ENCODE measurements around the gene BTBD16. TPM values are rescaled to one million over a fixed set of nuclear protein-coding genes. Genes with fewer than 3 reads are reported as not detected.

The BTBD16 gene
- total and polyA plus RNA-seq, 10 of the 15 experiments (the other 5 are each of a cell fraction or from before 2014, with no cell fraction given) = 0.11 TPM; not detected in 9

DNA sequence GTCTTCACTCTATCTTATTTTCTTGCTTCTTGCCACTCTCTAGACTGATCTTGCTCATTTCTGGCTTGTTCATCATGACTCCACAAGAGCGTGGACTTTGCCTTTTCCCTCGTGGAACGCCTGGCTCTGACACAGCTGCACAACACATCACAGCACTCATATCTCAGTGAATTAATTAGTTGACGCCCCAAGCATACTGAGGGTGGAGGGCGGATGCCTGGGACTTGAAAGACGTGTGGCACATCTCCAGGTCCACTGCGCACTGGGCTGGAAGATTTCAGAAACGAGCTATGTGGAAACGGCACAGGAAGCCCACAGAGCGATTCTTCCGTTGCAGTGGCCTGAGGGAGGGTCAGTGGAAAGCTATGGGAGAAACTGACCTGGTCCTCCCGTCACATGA is 79.8 kb downstream of the BTBD16 start:
- H3K27me3 ChIP-seq (replicated peaks in 1 of 2; ENCODE audit: control insufficient read depth in 2 of 2, insufficient read depth in 2 of 2, low read length in 1 of 2) = peaks cover 2% of the 10 kb centered on the region in 2 experiments; a peak in 2 of 4 replicates
- ChIA-PET CTCF (no interaction called here), RAD21 (ENCODE audit: unreplicated experiment) (no interaction called here), POLR2A (no interaction called here), SMC1A (ENCODE audit: uncharacterized antibody, unreplicated experiment) (interaction anchor here (1.1 kb wide), 1 partner anchor 214 kb away, joined by 3 read pairs; no protein-coding TSS in a partner anchor)
- in situ Hi-C loops (cut with MboI) (no loop called here), intact Hi-C loops (cut with micrococcal nuclease; ENCODE audit: unreplicated experiment) (no loop called here)
- H3K4me2 ChIP-seq (ENCODE audit: control insufficient read depth, insufficient read depth) = no peak overlapping the region
- H3K4me3 ChIP-seq = no peak overlapping the region
- H4K20me1 ChIP-seq (ENCODE audit: control insufficient read depth, insufficient read depth) = no peaks in the 10 kb centered on the region
- WGBS (ENCODE audit: insufficient coverage, insufficient replicate concordance, low lambda C conversion rate, missing lambda C conversion rate) = 23% methylated on average over 12 of the region's 12 CpGs
- DNase-seq (ENCODE audit: low read depth, low spot score) (no peak), ATAC-seq (no peak), FAIRE-seq (no peak)
- H3K36me3 ChIP-seq (ENCODE audit: control insufficient read depth in 2 of 2, insufficient read depth in 2 of 2, low read length in 1 of 2) = no peaks in the 10 kb centered on the region
- H3K79me2 ChIP-seq (ENCODE audit: control insufficient read depth, insufficient read depth, low read length) = no peaks in the 10 kb centered on the region
- no TSS peak for BruUV-seq (replicated peaks)
- H2AFZ ChIP-seq (ENCODE audit: control insufficient read depth, low read depth, low read length) = no peak overlapping the region
- no peaks in the 10 kb centered on the region for H3K4me1 ChIP-seq (ENCODE audit: control insufficient read depth, insufficient read depth, low read length)
- H3K9ac ChIP-seq (ENCODE audit: control insufficient read depth, insufficient read depth, low read length) = no peak overlapping the region
- no peak overlapping the region for H3K27ac ChIP-seq (ENCODE audit: control insufficient read depth, insufficient read depth)
- H3K9me3 ChIP-seq (replicated peaks; ENCODE audit: control insufficient read depth, insufficient read depth, low read length) = no peaks in the 10 kb centered on the region
- TF ChIP-seq, protein P1, sequence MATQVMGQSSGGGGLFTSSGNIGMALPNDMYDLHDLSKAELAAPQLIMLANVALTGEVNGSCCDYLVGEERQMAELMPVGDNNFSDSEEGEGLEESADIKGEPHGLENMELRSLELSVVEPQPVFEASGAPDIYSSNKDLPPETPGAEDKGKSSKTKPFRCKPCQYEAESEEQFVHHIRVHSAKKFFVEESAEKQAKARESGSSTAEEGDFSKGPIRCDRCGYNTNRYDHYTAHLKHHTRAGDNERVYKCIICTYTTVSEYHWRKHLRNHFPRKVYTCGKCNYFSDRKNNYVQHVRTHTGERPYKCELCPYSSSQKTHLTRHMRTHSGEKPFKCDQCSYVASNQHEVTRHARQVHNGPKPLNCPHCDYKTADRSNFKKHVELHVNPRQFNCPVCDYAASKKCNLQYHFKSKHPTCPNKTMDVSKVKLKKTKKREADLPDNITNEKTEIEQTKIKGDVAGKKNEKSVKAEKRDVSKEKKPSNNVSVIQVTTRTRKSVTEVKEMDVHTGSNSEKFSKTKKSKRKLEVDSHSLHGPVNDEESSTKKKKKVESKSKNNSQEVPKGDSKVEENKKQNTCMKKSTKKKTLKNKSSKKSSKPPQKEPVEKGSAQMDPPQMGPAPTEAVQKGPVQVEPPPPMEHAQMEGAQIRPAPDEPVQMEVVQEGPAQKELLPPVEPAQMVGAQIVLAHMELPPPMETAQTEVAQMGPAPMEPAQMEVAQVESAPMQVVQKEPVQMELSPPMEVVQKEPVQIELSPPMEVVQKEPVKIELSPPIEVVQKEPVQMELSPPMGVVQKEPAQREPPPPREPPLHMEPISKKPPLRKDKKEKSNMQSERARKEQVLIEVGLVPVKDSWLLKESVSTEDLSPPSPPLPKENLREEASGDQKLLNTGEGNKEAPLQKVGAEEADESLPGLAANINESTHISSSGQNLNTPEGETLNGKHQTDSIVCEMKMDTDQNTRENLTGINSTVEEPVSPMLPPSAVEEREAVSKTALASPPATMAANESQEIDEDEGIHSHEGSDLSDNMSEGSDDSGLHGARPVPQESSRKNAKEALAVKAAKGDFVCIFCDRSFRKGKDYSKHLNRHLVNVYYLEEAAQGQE (IDR thresholded peaks at IDR 0.05; ENCODE audit: low read depth, low read length) = no peak
- TF ChIP-seq, protein P2, sequence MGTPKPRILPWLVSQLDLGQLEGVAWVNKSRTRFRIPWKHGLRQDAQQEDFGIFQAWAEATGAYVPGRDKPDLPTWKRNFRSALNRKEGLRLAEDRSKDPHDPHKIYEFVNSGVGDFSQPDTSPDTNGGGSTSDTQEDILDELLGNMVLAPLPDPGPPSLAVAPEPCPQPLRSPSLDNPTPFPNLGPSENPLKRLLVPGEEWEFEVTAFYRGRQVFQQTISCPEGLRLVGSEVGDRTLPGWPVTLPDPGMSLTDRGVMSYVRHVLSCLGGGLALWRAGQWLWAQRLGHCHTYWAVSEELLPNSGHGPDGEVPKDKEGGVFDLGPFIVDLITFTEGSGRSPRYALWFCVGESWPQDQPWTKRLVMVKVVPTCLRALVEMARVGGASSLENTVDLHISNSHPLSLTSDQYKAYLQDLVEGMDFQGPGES (IDR thresholded peaks at IDR 0.05) = no peak
- TF ChIP-seq, protein P3, sequence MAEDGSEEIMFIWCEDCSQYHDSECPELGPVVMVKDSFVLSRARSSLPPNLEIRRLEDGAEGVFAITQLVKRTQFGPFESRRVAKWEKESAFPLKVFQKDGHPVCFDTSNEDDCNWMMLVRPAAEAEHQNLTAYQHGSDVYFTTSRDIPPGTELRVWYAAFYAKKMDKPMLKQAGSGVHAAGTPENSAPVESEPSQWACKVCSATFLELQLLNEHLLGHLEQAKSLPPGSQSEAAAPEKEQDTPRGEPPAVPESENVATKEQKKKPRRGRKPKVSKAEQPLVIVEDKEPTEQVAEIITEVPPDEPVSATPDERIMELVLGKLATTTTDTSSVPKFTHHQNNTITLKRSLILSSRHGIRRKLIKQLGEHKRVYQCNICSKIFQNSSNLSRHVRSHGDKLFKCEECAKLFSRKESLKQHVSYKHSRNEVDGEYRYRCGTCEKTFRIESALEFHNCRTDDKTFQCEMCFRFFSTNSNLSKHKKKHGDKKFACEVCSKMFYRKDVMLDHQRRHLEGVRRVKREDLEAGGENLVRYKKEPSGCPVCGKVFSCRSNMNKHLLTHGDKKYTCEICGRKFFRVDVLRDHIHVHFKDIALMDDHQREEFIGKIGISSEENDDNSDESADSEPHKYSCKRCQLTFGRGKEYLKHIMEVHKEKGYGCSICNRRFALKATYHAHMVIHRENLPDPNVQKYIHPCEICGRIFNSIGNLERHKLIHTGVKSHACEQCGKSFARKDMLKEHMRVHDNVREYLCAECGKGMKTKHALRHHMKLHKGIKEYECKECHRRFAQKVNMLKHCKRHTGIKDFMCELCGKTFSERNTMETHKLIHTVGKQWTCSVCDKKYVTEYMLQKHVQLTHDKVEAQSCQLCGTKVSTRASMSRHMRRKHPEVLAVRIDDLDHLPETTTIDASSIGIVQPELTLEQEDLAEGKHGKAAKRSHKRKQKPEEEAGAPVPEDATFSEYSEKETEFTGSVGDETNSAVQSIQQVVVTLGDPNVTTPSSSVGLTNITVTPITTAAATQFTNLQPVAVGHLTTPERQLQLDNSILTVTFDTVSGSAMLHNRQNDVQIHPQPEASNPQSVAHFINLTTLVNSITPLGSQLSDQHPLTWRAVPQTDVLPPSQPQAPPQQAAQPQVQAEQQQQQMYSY (CRISPR knock-in tag; IDR thresholded peaks at IDR 0.05) = no peak
- TF ChIP-seq ZNF207 (IDR thresholded peaks at IDR 0.05; ENCODE audit: borderline replicate concordance) = no peak
- no peak for TF ChIP-seq NFIC (IDR thresholded peaks at IDR 0.05; ENCODE audit: low read depth, low read length)
- TF ChIP-seq MYB (IDR thresholded peaks at IDR 0.05; ENCODE audit: borderline replicate concordance, low read depth, low read length) = no peak
- TF ChIP-seq, protein P4, sequence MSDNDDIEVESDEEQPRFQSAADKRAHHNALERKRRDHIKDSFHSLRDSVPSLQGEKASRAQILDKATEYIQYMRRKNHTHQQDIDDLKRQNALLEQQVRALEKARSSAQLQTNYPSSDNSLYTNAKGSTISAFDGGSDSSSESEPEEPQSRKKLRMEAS (IDR thresholded peaks at IDR 0.05; ENCODE audit: low read depth, low read length) = no peak
- TF ChIP-seq, protein P5, sequence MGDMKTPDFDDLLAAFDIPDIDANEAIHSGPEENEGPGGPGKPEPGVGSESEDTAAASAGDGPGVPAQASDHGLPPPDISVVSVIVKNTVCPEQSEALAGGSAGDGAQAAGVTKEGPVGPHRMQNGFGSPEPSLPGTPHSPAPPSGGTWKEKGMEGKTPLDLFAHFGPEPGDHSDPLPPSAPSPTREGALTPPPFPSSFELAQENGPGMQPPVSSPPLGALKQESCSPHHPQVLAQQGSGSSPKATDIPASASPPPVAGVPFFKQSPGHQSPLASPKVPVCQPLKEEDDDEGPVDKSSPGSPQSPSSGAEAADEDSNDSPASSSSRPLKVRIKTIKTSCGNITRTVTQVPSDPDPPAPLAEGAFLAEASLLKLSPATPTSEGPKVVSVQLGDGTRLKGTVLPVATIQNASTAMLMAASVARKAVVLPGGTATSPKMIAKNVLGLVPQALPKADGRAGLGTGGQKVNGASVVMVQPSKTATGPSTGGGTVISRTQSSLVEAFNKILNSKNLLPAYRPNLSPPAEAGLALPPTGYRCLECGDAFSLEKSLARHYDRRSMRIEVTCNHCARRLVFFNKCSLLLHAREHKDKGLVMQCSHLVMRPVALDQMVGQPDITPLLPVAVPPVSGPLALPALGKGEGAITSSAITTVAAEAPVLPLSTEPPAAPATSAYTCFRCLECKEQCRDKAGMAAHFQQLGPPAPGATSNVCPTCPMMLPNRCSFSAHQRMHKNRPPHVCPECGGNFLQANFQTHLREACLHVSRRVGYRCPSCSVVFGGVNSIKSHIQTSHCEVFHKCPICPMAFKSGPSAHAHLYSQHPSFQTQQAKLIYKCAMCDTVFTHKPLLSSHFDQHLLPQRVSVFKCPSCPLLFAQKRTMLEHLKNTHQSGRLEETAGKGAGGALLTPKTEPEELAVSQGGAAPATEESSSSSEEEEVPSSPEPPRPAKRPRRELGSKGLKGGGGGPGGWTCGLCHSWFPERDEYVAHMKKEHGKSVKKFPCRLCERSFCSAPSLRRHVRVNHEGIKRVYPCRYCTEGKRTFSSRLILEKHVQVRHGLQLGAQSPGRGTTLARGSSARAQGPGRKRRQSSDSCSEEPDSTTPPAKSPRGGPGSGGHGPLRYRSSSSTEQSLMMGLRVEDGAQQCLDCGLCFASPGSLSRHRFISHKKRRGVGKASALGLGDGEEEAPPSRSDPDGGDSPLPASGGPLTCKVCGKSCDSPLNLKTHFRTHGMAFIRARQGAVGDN (IDR thresholded peaks at IDR 0.05) = no peak
- TF ChIP-seq SP1 (IDR thresholded peaks at IDR 0.05; ENCODE audit: low read depth, low read length) = no peak
